SK-N-SH (cell line): ENCODE results near the gene CRB2. TPM values are rescaled to one million over a fixed set of nuclear protein-coding genes. Genes with fewer than 3 reads are reported as not detected.

ENCODE experiments used
- CTCF ChIA-PET: fragments of 300-600, 350-600 bp; formaldehyde crosslinking; extraction: SDS; loops from one replicate; lab custom pipeline; 2021; lab: Yijun Ruan, JAX
- POLR2A ChIA-PET: fragments of 350-600 bp; sonication (Branson Sonifier 250); formaldehyde crosslinking; extraction: SDS; loops from one replicate; lab custom pipeline; 2020; ENCODE audit warnings: antibody characterized with exemption, inconsistent platforms; lab: Yijun Ruan, JAX
- DNase-seq: peaks from one replicate; pipeline ENCODE4 v3.0.0; 2012
- H2AFZ ChIP-seq: fragments of 200-600 bp; sonication (generic); 2 replicates; pipeline ENCODE4 v1.8.1; 2016; ENCODE audit warnings: antibody characterized with exemption, mild to moderate bottlenecking, low read depth
- H3F3A ChIP-seq: fragments of 200-600 bp; sonication (generic); replicated peaks from 2 replicates; pipeline ENCODE3; 2016; ENCODE audit warnings: antibody characterized with exemption, mild to moderate bottlenecking; ENCODE audit not compliant: insufficient read depth
- H3K27ac ChIP-seq, 2 experiments: fragments of 200-500 bp in 1 of 2; fragments of 200-600 bp in 1 of 2; sonication (Bioruptor generic) in 1 of 2; sonication (generic), shearing (Covaris generic) in 1 of 2; 2 replicates each; pipeline versions ENCODE4 v1.5.1 to v1.6.1; 2014 to 2016; ENCODE audit warnings: low read depth in 2 of 2, inconsistent platforms in 1 of 2, low read length in 1 of 2, mild to moderate bottlenecking in 1 of 2, mixed read lengths in 1 of 2
- H3K27me3 ChIP-seq: fragments of 200-600 bp; sonication (generic), shearing (Covaris generic); 2 replicates; pipeline ENCODE4 v1.6.1; 2016; ENCODE audit warnings: mixed run types; ENCODE audit not compliant: insufficient read depth
- H3K36me3 ChIP-seq, 2 experiments: fragments of 200-500 bp in 1 of 2; fragments of 200-600 bp in 1 of 2; sonication (Bioruptor generic) in 1 of 2; sonication (generic) in 1 of 2; replicated peaks in 1 of 2; 2 replicates each; pipeline versions ENCODE3 to v1.5.1; 2014 to 2016; ENCODE audit warnings: low read length in 1 of 2, mild to moderate bottlenecking in 1 of 2; ENCODE audit not compliant: insufficient read depth in 2 of 2, control insufficient read depth in 1 of 2
- H3K4me1 ChIP-seq, 2 experiments: fragments of 200-500 bp in 1 of 2; fragments of 200-600 bp in 1 of 2; sonication (Bioruptor generic) in 1 of 2; sonication (generic), shearing (Covaris generic) in 1 of 2; 2 replicates each; pipeline versions ENCODE4 v1.5.1 to v1.6.1; 2014 to 2016; ENCODE audit warnings: low read depth in 1 of 2, low read length in 1 of 2, mixed run types in 1 of 2; ENCODE audit not compliant: insufficient read depth in 2 of 2, control insufficient read depth in 1 of 2
- H3K4me2 ChIP-seq: fragments of 200-600 bp; sonication (generic), shearing (Covaris generic); 2 replicates; pipeline ENCODE4 v1.6.1; 2017; ENCODE audit warnings: mixed run types
- H3K4me3 ChIP-seq, 2 experiments: fragments of 200-500 bp in 1 of 2; fragments of 200-600 bp in 1 of 2; sonication (Bioruptor generic) in 1 of 2; sonication (generic), shearing (Covaris generic) in 1 of 2; 2 replicates each; pipeline versions ENCODE4 v1.5.1 to v1.8.1; 2014 to 2016; ENCODE audit warnings: low read depth in 2 of 2, inconsistent platforms in 1 of 2, low read length in 1 of 2, mild to moderate bottlenecking in 1 of 2, mixed read lengths in 1 of 2, moderate library complexity in 1 of 2
- H3K79me2 ChIP-seq: fragments of 200-600 bp; sonication (generic); 2 replicates; pipeline ENCODE4 v1.8.1; 2017; ENCODE audit warnings: mild to moderate bottlenecking; ENCODE audit not compliant: insufficient read depth
- H3K9ac ChIP-seq: fragments of 200-600 bp; sonication (generic); 2 replicates; pipeline ENCODE4 v1.6.1; 2017; ENCODE audit warnings: mixed run types
- H3K9me2 ChIP-seq: fragments of 200-600 bp; sonication (generic); 2 replicates; pipeline ENCODE4 v1.6.1; 2017; ENCODE audit warnings: mixed run types
- H3K9me3 ChIP-seq: fragments of 200-600 bp; sonication (generic); 2 replicates; pipeline ENCODE4 v1.6.1; 2017; ENCODE audit warnings: mixed run types, mild to moderate bottlenecking, moderate library complexity
- H4K20me1 ChIP-seq: fragments of 200-600 bp; sonication (generic); 2 replicates; pipeline ENCODE4 v1.6.1; 2017; ENCODE audit warnings: mild to moderate bottlenecking, mixed run types; ENCODE audit not compliant: insufficient read depth
- ELF1 ChIP-seq: IDR thresholded peaks from 2 replicates; pipeline ENCODE4 v1.4.0; 2012
- EZH2phosphoT487 ChIP-seq: fragments of 200-600 bp; sonication (generic); IDR thresholded peaks from 2 replicates; pipeline ENCODE4 v1.6.1; 2017; ENCODE audit warnings: low read depth, mixed run types, mild to moderate bottlenecking, antibody characterized with exemption, moderate library complexity, borderline replicate concordance
- FOXM1 ChIP-seq: IDR thresholded peaks from 2 replicates; pipeline ENCODE4 v1.4.0; 2012; ENCODE audit warnings: low read depth, mild to moderate bottlenecking
- GATA2 ChIP-seq: sonication (generic); formaldehyde crosslinking; IDR thresholded peaks from 2 replicates; pipeline ENCODE4 v1.5.0; 2020; ENCODE audit warnings: mild to moderate bottlenecking, missing genetic modification reagents
- JUND ChIP-seq: IDR thresholded peaks from 2 replicates; pipeline ENCODE4 v1.4.0; 2012
- MEF2A ChIP-seq: IDR thresholded peaks from 2 replicates; pipeline ENCODE4 v1.4.0; 2012; ENCODE audit warnings: low read depth, borderline replicate concordance
- NFIC ChIP-seq: IDR thresholded peaks from 2 replicates; pipeline ENCODE4 v1.4.0; 2012; ENCODE audit warnings: borderline replicate concordance
- POLR2AphosphoS5 ChIP-seq: IDR thresholded peaks from 2 replicates; pipeline ENCODE4 v1.6.1; 2012; ENCODE audit warnings: low read depth, low read length
- RCOR1 ChIP-seq: fragments of 150-350 bp; IDR thresholded peaks from 2 replicates; pipeline ENCODE4 v1.6.1; 2017; ENCODE audit warnings: antibody characterized with exemption, low read length
- RFX5 ChIP-seq: IDR thresholded peaks from 2 replicates; pipeline ENCODE4 v1.6.1; 2012; ENCODE audit warnings: mild to moderate bottlenecking, improper control_type of control experiment, low read length
- RXRA ChIP-seq: IDR thresholded peaks from 2 replicates; pipeline ENCODE4 v1.4.0; 2012; ENCODE audit warnings: low read depth, mild to moderate bottlenecking, borderline replicate concordance
- SIN3A ChIP-seq: IDR thresholded peaks from 2 replicates; pipeline ENCODE4 v1.6.1; 2012; ENCODE audit warnings: low read depth, mild to moderate bottlenecking, low read length, moderate library complexity, borderline replicate concordance
- TEAD4 ChIP-seq: IDR thresholded peaks from 2 replicates; pipeline ENCODE4 v1.4.0; 2012; ENCODE audit warnings: mild to moderate bottlenecking, borderline replicate concordance; ENCODE audit not compliant: insufficient read depth
- WGBS: methylation state at CpG from one replicate; pipeline ENCODE4 v1.1.6; 2017; ENCODE audit warnings: low lambda C conversion rate; 5-methylcytosine and 5-hydroxymethylcytosine counted together
- polyA plus RNA-seq, 3 experiments: library from polyadenylated mRNA; depleted of rRNA; stranded (reverse); fragments of >200 nt; gene quantifications; 2 replicates each; pipeline ENCODE4 v1.2.3, GENCODE V29; 2012
- TF ChIP-seq, protein P1 (sequence below): IDR thresholded peaks from 2 replicates; pipeline ENCODE4 v1.4.0; 2012; ENCODE audit warnings: low read depth
- TF ChIP-seq, protein P2 (sequence below): fragments of 150-350 bp; IDR thresholded peaks from 2 replicates; pipeline ENCODE4 v1.6.1; 2017; ENCODE audit warnings: antibody characterized with exemption, low read length, low read depth, borderline replicate concordance
- TF ChIP-seq, protein P3 (sequence below): IDR thresholded peaks from 2 replicates; pipeline ENCODE4 v1.4.0; 2012; ENCODE audit warnings: low read depth, borderline replicate concordance
- TF ChIP-seq, protein P4 (sequence below): fragments of 200-600 bp; sonication (generic); IDR thresholded peaks from 2 replicates; pipeline ENCODE4 v1.6.1; 2017; ENCODE audit warnings: antibody characterized with exemption, mild to moderate bottlenecking, moderate library complexity

The CRB2 gene
- polyA plus RNA-seq, 1 of the 3 experiments (the other 2 are of a cell fraction), result not detected

DNA sequence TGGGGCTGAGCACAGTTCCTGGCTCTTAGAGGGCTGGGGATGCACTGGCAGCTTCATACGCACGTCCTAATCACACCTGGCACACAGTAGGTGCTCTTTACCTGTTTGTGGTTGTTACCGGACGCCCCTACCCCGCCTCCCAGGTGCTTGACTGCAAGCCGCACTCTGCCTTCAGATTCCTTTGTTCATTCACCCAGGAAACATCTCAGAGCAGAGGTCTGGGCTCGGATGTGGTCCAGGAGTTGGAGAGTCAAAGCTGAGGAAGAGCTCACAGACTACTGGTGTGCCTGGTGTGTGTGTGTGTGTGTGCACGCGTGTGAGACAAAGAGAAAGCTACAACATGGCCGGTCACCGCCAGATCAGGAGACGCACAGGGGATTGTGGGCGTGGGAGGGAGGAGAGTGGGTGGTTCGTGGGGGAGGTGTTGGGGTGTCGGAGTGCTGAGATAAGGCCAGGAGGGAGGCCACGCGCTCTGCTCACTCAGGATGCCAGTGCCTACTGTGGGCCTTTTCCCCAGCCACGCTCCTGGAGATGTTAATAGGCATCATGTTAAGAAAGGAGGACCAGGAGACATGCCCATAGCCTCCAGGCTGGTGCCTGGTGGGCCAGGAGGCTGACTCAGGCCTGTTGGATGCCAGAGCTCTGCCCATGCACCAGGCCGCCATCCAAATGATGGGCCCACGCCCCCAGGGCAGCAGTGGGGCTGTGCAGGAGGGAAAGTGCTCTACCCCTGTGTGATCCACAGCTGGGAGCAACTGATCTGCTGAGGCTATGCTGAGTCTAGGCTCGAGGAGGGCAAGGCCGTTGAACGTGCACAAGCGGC is 39.9 kb downstream of the CRB2 start:
- H3K4me1 ChIP-seq, result peaks cover 0 to 11% of the 10 kb centered on the region in 2 experiments; a peak in 1 of 4 replicates
- H3K27me3 ChIP-seq, result no peaks in the 10 kb centered on the region
- H3K9ac ChIP-seq, result no peak overlapping the region
- no peak overlapping the region for H3K4me3 ChIP-seq
- H3K4me2 ChIP-seq, result no peak overlapping the region
- no peaks in the 10 kb centered on the region for H3K9me3 ChIP-seq
- no peak overlapping the region for H2AFZ ChIP-seq
- no peak for DNase-seq
- CTCF ChIA-PET, result interaction anchor here (0.7 to 3.7 kb wide), 6 partner anchors 10 to 645 kb away, joined by 3 to 19 read pairs (median 4); no protein-coding TSS in a partner anchor
- H3K9me2 ChIP-seq, result no peaks in the 10 kb centered on the region
- POLR2A ChIA-PET, result interaction anchor here (0.9 kb wide), 1 partner anchor 18 kb away, joined by 3 read pairs; no protein-coding TSS in a partner anchor
- no peaks in the 10 kb centered on the region for H3K79me2 ChIP-seq
- no peaks in the 10 kb centered on the region for H3K36me3 ChIP-seq
- no peak overlapping the region for H3K27ac ChIP-seq
- WGBS, result 91% methylated on average over 17 of the region's 24 CpGs
- H3F3A ChIP-seq, result no peaks in the 10 kb centered on the region
- TF ChIP-seq JUND (no peak), MEF2A (no peak), ELF1 (no peak), RCOR1 (no peak), SIN3A (no peak), NFIC (no peak), TEAD4 (no peak), EZH2phosphoT487 (no peak), GATA2 (no peak), POLR2AphosphoS5 (no peak), RXRA (no peak), RFX5 (no peak), FOXM1 (no peak)
- TF ChIP-seq, protein P1, sequence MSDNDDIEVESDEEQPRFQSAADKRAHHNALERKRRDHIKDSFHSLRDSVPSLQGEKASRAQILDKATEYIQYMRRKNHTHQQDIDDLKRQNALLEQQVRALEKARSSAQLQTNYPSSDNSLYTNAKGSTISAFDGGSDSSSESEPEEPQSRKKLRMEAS, result no peak
- TF ChIP-seq, protein P2, sequence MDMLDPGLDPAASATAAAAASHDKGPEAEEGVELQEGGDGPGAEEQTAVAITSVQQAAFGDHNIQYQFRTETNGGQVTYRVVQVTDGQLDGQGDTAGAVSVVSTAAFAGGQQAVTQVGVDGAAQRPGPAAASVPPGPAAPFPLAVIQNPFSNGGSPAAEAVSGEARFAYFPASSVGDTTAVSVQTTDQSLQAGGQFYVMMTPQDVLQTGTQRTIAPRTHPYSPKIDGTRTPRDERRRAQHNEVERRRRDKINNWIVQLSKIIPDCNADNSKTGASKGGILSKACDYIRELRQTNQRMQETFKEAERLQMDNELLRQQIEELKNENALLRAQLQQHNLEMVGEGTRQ, result no peak
- TF ChIP-seq, protein P3, sequence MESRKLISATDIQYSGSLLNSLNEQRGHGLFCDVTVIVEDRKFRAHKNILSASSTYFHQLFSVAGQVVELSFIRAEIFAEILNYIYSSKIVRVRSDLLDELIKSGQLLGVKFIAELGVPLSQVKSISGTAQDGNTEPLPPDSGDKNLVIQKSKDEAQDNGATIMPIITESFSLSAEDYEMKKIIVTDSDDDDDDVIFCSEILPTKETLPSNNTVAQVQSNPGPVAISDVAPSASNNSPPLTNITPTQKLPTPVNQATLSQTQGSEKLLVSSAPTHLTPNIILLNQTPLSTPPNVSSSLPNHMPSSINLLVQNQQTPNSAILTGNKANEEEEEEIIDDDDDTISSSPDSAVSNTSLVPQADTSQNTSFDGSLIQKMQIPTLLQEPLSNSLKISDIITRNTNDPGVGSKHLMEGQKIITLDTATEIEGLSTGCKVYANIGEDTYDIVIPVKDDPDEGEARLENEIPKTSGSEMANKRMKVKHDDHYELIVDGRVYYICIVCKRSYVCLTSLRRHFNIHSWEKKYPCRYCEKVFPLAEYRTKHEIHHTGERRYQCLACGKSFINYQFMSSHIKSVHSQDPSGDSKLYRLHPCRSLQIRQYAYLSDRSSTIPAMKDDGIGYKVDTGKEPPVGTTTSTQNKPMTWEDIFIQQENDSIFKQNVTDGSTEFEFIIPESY, result no peak
- TF ChIP-seq, protein P4, sequence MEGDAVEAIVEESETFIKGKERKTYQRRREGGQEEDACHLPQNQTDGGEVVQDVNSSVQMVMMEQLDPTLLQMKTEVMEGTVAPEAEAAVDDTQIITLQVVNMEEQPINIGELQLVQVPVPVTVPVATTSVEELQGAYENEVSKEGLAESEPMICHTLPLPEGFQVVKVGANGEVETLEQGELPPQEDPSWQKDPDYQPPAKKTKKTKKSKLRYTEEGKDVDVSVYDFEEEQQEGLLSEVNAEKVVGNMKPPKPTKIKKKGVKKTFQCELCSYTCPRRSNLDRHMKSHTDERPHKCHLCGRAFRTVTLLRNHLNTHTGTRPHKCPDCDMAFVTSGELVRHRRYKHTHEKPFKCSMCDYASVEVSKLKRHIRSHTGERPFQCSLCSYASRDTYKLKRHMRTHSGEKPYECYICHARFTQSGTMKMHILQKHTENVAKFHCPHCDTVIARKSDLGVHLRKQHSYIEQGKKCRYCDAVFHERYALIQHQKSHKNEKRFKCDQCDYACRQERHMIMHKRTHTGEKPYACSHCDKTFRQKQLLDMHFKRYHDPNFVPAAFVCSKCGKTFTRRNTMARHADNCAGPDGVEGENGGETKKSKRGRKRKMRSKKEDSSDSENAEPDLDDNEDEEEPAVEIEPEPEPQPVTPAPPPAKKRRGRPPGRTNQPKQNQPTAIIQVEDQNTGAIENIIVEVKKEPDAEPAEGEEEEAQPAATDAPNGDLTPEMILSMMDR, result no peak
- TF ChIP-seq, all 33 proteins: peak for 0
- no peaks in the 10 kb centered on the region for H4K20me1 ChIP-seq
